Endothelial cell of umbilical vein (primary cell): ENCODE results near the gene WNT11. TPM values are rescaled to one million over a fixed set of nuclear protein-coding genes. Genes with fewer than 3 reads are reported as not detected.
A peak's percentile ranks its signal among the peaks of the same experiment; 100 is the strongest.

Experiments
- BruUV-seq: library from RNA; stranded (reverse); fragments of 400-500 nt; replicated peaks from 2 replicates; lab custom pipeline; 2021; lab: Mats Ljungman, UMichigan
- CTCF ChIA-PET: fragments of 300-600, 350-600 bp; sonication (Branson Sonifier 250); formaldehyde crosslinking; loops from one replicate; lab custom pipeline; 2021; ENCODE audit warnings: antibody characterized with exemption, inconsistent platforms; lab: Charles Lee
- POLR2A ChIA-PET: fragments of 300-600, 350-600 bp; sonication (Branson Sonifier 250); formaldehyde crosslinking; loops from one replicate; lab custom pipeline; 2021; ENCODE audit warnings: antibody characterized with exemption, inconsistent platforms; lab: Charles Lee
- DNase-seq: peaks from one replicate; pipeline ENCODE4 v3.0.0-alpha.2; 2011; ENCODE audit warnings: low read depth, low spot score
- FAIRE-seq: peaks from 2 replicates; lab custom pipeline; 2011; peaks lifted over from hg19 to GRCh38; lab: Jason Lieb, UNC
- H2AFZ ChIP-seq: 2 replicates; pipeline ENCODE4 v1.6.0; 2012; ENCODE audit warnings: low read depth, low read length, control low read depth, inconsistent platforms
- H3K27ac ChIP-seq: 2 replicates; pipeline ENCODE4 v1.5.1; 2011; ENCODE audit warnings: low read depth, mild to moderate bottlenecking, control low read depth, low read length, moderate library complexity; ENCODE audit not compliant: insufficient read depth
- H3K27me3 ChIP-seq, 2 experiments: 2 replicates each; pipeline versions ENCODE4 v1.6.0 to v1.6.1; 2011; ENCODE audit warnings: low read length in 2 of 2, mixed read lengths in 1 of 2; ENCODE audit not compliant: control insufficient read depth in 2 of 2, insufficient read depth in 2 of 2
- H3K36me3 ChIP-seq, 2 experiments: 2 replicates in 1 of 2; 3 replicates in 1 of 2; pipeline ENCODE4 v1.5.1; 2011; ENCODE audit warnings: low read length in 2 of 2, mild to moderate bottlenecking in 1 of 2, moderate library complexity in 1 of 2; ENCODE audit not compliant: control insufficient read depth in 2 of 2, insufficient read depth in 2 of 2; ENCODE audit errors: extremely low read depth in 1 of 2
- H3K4me1 ChIP-seq: 3 replicates; pipeline ENCODE4 v1.5.1; 2011; ENCODE audit warnings: mild to moderate bottlenecking, low read length; ENCODE audit not compliant: control insufficient read depth, insufficient read depth; ENCODE audit errors: extremely low read depth
- H3K4me2 ChIP-seq: 2 replicates; pipeline ENCODE4 v1.6.1; 2011; ENCODE audit warnings: low read length, control low read depth, mixed read lengths; ENCODE audit not compliant: insufficient read depth
- H3K4me3 ChIP-seq, 3 experiments: fragments of 200-600 bp in 1 of 3; sonication (generic), shearing (Covaris generic) in 1 of 3; replicated peaks in 1 of 3; 2 replicates each; pipeline ENCODE4 v1.5.1; 2011 to 2016; ENCODE audit warnings: control low read depth in 3 of 3, low read length in 3 of 3, mild to moderate bottlenecking in 2 of 3, inconsistent platforms in 1 of 3, low read depth in 1 of 3, moderate library complexity in 1 of 3; ENCODE audit not compliant: insufficient read depth in 1 of 3
- H3K79me2 ChIP-seq: 2 replicates; pipeline ENCODE4 v1.6.0; 2012; ENCODE audit warnings: low read length, inconsistent platforms; ENCODE audit not compliant: control insufficient read depth, insufficient read depth
- H3K9ac ChIP-seq: replicated peaks from 2 replicates; pipeline ENCODE3; 2011; ENCODE audit warnings: low read length, control low read depth; ENCODE audit not compliant: insufficient read depth; ENCODE audit errors: extremely low read depth
- H3K9me1 ChIP-seq: replicated peaks from 3 replicates; pipeline ENCODE4 v1.6.0; 2011; ENCODE audit warnings: mild to moderate bottlenecking, low read length; ENCODE audit not compliant: control insufficient read depth, insufficient read depth; ENCODE audit errors: extremely low read depth
- H3K9me3 ChIP-seq: replicated peaks from 2 replicates; pipeline ENCODE4 v1.5.1; 2012; ENCODE audit warnings: low read length, inconsistent platforms; ENCODE audit not compliant: control insufficient read depth, insufficient read depth
- H4K20me1 ChIP-seq: replicated peaks from 2 replicates; pipeline ENCODE3; 2011; ENCODE audit warnings: mild to moderate bottlenecking, low read length; ENCODE audit not compliant: control insufficient read depth, insufficient read depth; ENCODE audit errors: extremely low read depth
- CTCF ChIP-seq, 2 donors: IDR thresholded peaks; 1 replicate in 1 of 2; 2 replicates in 1 of 2; pipeline ENCODE4 v1.5.1; 2011; ENCODE audit warnings: low read length in 2 of 2, mild to moderate bottlenecking in 2 of 2, moderate library complexity in 2 of 2, control low read depth in 1 of 2, inconsistent platforms in 1 of 2, low read depth in 1 of 2; ENCODE audit not compliant: insufficient read depth in 1 of 2; ENCODE audit errors: extremely low read depth in 1 of 2
- EZH2 ChIP-seq: IDR thresholded peaks from 2 replicates; pipeline ENCODE4 v1.6.1; 2012; ENCODE audit warnings: borderline replicate concordance, low read depth, mild to moderate bottlenecking, moderate library complexity, low read length, inconsistent platforms; ENCODE audit not compliant: severe bottlenecking
- FOS ChIP-seq: IDR thresholded peaks from 2 replicates; pipeline ENCODE4 v1.6.1; 2011; ENCODE audit warnings: mild to moderate bottlenecking, low read length, moderate library complexity, borderline replicate concordance; ENCODE audit not compliant: insufficient read depth
- JUN ChIP-seq: IDR thresholded peaks from 2 replicates; pipeline ENCODE4 v1.6.1; 2011; ENCODE audit warnings: borderline replicate concordance, low read depth; ENCODE audit not compliant: insufficient read length, insufficient read depth
- MYC ChIP-seq: IDR thresholded peaks from one replicate; pipeline ENCODE4 v1.6.1; 2011; ENCODE audit warnings: mild to moderate bottlenecking, low read depth, low read length
- POLR2A ChIP-seq: IDR thresholded peaks from 2 replicates; pipeline ENCODE4 v1.6.1; 2012; ENCODE audit warnings: low read depth, mild to moderate bottlenecking, control low read depth, low read length
- dilution Hi-C: fragments of 300-500 bp; cut with MboI; formaldehyde crosslinking; loops from one replicate; pipeline ENCODE4 v1.15.0; 2019; ENCODE audit warnings: low sequenced_read_pairs; ENCODE audit not compliant: extremely low pct_ligation_motif_present
- intact Hi-C: fragments of 100-400 bp; cut with micrococcal nuclease; formaldehyde crosslinking; loops from one replicate; pipeline ENCODE4 v1.10.0; 2022
- polyA plus RNA-seq, 4 experiments: library from polyadenylated mRNA; depleted of rRNA in 3 of 4; stranded (reverse) in 3 of 4; unstranded in 1 of 4; fragments of >200 nt; gene quantifications; 2 replicates each; pipeline versions ENCODE4 v1.2.1 to v1.2.3, GENCODE V29; 2011 to 2012; ENCODE audit warnings: missing spikeins in 1 of 4
- total RNA-seq: library from RNA; stranded (reverse); gene quantifications from 2 replicates; pipeline ENCODE4 v1.2.3, GENCODE V29; 2021
- TF ChIP-seq, protein P1 (sequence below): IDR thresholded peaks from 2 replicates; pipeline ENCODE4 v1.6.1; 2011; ENCODE audit not compliant: insufficient read depth, insufficient read length

Gene WNT11
- total and polyA plus RNA-seq, 2 donors (not counting 3 experiments of a cell fraction or from before 2014, with no cell fraction given): not detected

DNA sequence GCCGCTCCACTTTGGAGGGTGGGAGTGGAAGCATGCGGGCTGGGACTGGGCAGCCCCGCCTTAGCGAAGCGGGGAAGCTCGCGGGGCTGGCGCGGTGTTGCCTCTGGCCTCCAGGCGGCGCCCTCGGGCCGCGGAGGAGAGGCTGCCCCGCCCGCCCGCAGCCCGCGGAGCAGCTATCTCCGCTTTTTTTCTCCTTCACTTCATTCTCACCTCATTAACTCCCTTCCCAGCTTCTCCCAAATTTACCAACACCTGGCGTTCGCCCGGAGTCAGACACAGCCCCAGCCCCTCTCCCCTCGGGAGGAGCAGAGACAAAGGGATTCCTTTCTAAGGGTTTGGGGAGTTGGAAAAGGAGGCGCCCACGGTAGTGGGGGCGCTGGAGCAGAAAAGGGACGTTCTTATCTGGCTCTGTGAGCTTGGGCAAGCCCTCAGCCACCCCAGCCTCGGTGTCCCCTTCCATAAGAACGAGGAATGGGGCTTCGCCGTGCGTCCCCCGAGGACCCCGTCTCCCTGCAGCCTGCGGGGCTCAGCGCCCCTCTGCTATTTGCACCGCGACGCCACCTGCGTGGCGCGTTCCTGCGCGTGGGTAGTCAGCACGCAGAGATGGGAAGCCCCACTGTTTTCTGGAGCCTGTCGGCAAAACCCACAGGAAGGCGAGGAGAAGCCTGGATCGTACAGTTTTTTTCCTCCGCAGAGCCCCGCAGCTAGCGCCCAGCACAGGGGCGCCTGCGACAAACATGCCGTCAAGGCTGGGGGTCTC lies 1.5 kb upstream of the WNT11 start:
- ChIA-PET POLR2A (no interaction called here), CTCF (interaction anchor here (0.6 to 6.9 kb wide), 75 partner anchors 8 to 516 kb away, joined by 3 to 321 read pairs (median 4); no protein-coding TSS in a partner anchor)
- no peak overlapping the region for H3K27ac ChIP-seq
- intact Hi-C loops: loop anchor here (1.0 to 5.0 kb wide), 5 partner anchors 111 to 474 kb away; partner anchors contain the start of genes GVQW3 and THAP12
- H2AFZ ChIP-seq: peak overlapping the region; percentile 78
- H3K9me3 ChIP-seq: no peaks in the 10 kb centered on the region
- H3K4me2 ChIP-seq: peak overlapping the region; percentile 68
- no peaks in the 10 kb centered on the region for H4K20me1 ChIP-seq
- peak; percentile 93 to 97 for TF ChIP-seq CTCF (IDR thresholded peaks at IDR 0.05; ENCODE audit: extremely low read depth in 1 of 2, insufficient read depth in 1 of 2, low read depth in 1 of 2, low read length in 2 of 2)
- TF ChIP-seq, protein P1, sequence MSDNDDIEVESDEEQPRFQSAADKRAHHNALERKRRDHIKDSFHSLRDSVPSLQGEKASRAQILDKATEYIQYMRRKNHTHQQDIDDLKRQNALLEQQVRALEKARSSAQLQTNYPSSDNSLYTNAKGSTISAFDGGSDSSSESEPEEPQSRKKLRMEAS: no peak
- H3K79me2 ChIP-seq: no peaks in the 10 kb centered on the region
- no TSS peak for BruUV-seq
- H3K4me1 ChIP-seq: peaks cover 18% of the 10 kb centered on the region
- H3K9ac ChIP-seq: no peak overlapping the region
- no peaks in the 10 kb centered on the region for H3K36me3 ChIP-seq
- FAIRE-seq: peak; percentile 18
- peak; percentile 70 for DNase-seq
- H3K27me3 ChIP-seq: peaks cover 55 to 70% of the 10 kb centered on the region in 2 experiments
- dilution Hi-C loops: no loop called here
- no peaks in the 10 kb centered on the region for H3K9me1 ChIP-seq
- H3K4me3 ChIP-seq: peak overlapping the region in 2 of 3 experiments; percentile 21 to 41

- peaks cover 37 to 52% of the 10 kb centered on the region in 2 experiments for H3K27me3 ChIP-seq
- H3K4me3 ChIP-seq: no peak overlapping the region
- no peaks in the 10 kb centered on the region for H3K9me1 ChIP-seq
- H2AFZ ChIP-seq: no peak overlapping the region
- no peak overlapping the region for H3K27ac ChIP-seq
- no peak overlapping the region for H3K9ac ChIP-seq
- no peak for TF ChIP-seq JUN
- no peak for TF ChIP-seq CTCF (IDR thresholded peaks at IDR 0.05; ENCODE audit: extremely low read depth in 1 of 2, insufficient read depth in 1 of 2, low read depth in 1 of 2, low read length in 2 of 2)
- no peak for TF ChIP-seq MYC
- no peak for TF ChIP-seq POLR2A
- no peak for TF ChIP-seq EZH2
- no peak for TF ChIP-seq FOS
- ChIA-PET CTCF (interaction anchor here (1.3 kb wide), 1 partner anchor 54 kb away, joined by 3 read pairs; no protein-coding TSS in a partner anchor), POLR2A (no interaction called here)
- no peaks in the 10 kb centered on the region for H3K79me2 ChIP-seq
- no peaks in the 10 kb centered on the region for H4K20me1 ChIP-seq
- H3K36me3 ChIP-seq: no peaks in the 10 kb centered on the region
- H3K4me1 ChIP-seq: peaks cover 18% of the 10 kb centered on the region
- intact Hi-C loops (loop anchor here (1.0 to 5.0 kb wide), 4 partner anchors 175 to 476 kb away; partner anchors contain the start of genes GVQW3 and THAP12), dilution Hi-C loops (no loop called here)
- no TSS peak for BruUV-seq
- DNase-seq (no peak), FAIRE-seq (no peak)
- no peaks in the 10 kb centered on the region for H3K9me3 ChIP-seq
- no peak overlapping the region for H3K4me2 ChIP-seq
Observed at GRCh38 chr11:76206077-76206326, 300 bp downstream of the WNT11 start.
